SU-DHL-6 (cell line): ENCODE results near the gene CYTH1.

Experiments used
- EZH2phosphoT487 ChIP-seq: fragments of 200-600 bp; sonication (generic), shearing (Covaris generic); conservative IDR thresholded peaks from 2 replicates; pipeline ENCODE4 v1.6.1; 2018; ENCODE audit warnings: mild to moderate bottlenecking, antibody characterized with exemption, low read length, moderate library complexity, mixed read lengths
- TF ChIP-seq, protein P1 (sequence below): fragments of 200-600 bp; sonication (generic); IDR thresholded peaks from one replicate; pipeline ENCODE4 v1.5.1; 2017; ENCODE audit warnings: antibody characterized with exemption, mild to moderate bottlenecking, low read length, moderate library complexity; ENCODE audit not compliant: insufficient read depth, poor library complexity, severe bottlenecking

DNA sequence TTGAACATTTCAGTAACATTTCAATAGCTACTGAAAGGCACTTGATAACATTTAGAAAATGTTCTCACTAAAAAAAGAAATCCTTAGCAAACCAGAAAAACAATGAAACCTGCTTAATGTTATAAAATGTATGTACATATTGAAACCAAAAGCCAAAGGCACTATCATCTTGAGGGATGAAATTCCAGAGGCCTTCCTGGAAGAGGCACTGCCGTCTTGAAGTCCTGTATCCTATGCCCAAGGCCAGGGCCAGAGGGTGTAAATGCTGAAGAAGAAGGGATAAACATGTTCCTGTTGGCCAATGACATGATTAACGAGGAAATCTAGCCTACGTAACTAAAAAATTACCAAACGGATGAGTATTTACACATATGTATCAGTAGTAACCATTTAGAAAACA is 147.9 kb downstream of the CYTH1 start:
- TF ChIP-seq, protein P1, sequence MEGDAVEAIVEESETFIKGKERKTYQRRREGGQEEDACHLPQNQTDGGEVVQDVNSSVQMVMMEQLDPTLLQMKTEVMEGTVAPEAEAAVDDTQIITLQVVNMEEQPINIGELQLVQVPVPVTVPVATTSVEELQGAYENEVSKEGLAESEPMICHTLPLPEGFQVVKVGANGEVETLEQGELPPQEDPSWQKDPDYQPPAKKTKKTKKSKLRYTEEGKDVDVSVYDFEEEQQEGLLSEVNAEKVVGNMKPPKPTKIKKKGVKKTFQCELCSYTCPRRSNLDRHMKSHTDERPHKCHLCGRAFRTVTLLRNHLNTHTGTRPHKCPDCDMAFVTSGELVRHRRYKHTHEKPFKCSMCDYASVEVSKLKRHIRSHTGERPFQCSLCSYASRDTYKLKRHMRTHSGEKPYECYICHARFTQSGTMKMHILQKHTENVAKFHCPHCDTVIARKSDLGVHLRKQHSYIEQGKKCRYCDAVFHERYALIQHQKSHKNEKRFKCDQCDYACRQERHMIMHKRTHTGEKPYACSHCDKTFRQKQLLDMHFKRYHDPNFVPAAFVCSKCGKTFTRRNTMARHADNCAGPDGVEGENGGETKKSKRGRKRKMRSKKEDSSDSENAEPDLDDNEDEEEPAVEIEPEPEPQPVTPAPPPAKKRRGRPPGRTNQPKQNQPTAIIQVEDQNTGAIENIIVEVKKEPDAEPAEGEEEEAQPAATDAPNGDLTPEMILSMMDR = no peak
- no peak for TF ChIP-seq EZH2phosphoT487
